Naive B cell (primary cell): Measurements from ENCODE around the gene ZNF385B. TPM values are rescaled to one million over a fixed set of nuclear protein-coding genes. Genes with fewer than 3 reads are reported as not detected.

Source experiments
- ATAC-seq, 2 donors: fragments of 150-1000 bp; cut with Tn5 transposase; 2 replicates each; pipeline ENCODE4 v1.10.0; 2021; ENCODE audit warnings: low read depth in 2 of 2, mild to moderate bottlenecking in 2 of 2, moderate library complexity in 2 of 2
- DNase-seq: peaks from one replicate; pipeline ENCODE4 v3.0.0; 2022
- H3K27ac Mint-ChIP-seq, 6 donors: one replicate each; pipeline ENCODE4 v1.8.0; 2020 to 2022; ENCODE audit warnings: mild to moderate bottlenecking in 6 of 6, mixed read lengths in 6 of 6, moderate library complexity in 5 of 6, inconsistent platforms in 2 of 6
- H3K27me3 Mint-ChIP-seq, 3 donors: one replicate each; pipeline ENCODE4 v1.8.0; 2021 to 2022; ENCODE audit warnings: mixed read lengths in 3 of 3, mild to moderate bottlenecking in 1 of 3
- H3K36me3 Mint-ChIP-seq, 2 donors: one replicate each; pipeline ENCODE4 v1.8.0; 2020 to 2022; ENCODE audit warnings: mixed read lengths in 2 of 2, inconsistent platforms in 1 of 2, mild to moderate bottlenecking in 1 of 2
- H3K4me1 Mint-ChIP-seq, 3 donors: one replicate each; pipeline ENCODE4 v1.8.0; 2020 to 2022; ENCODE audit warnings: mixed read lengths in 3 of 3, inconsistent platforms in 1 of 3, mild to moderate bottlenecking in 1 of 3, moderate library complexity in 1 of 3
- H3K4me3 Mint-ChIP-seq, 8 donors: one replicate each; pipeline ENCODE4 v1.8.0; 2020 to 2022; ENCODE audit warnings: mild to moderate bottlenecking in 8 of 8, mixed read lengths in 8 of 8, moderate library complexity in 8 of 8, inconsistent platforms in 2 of 8
- H3K9me3 Mint-ChIP-seq, 7 donors: one replicate each; pipeline ENCODE4 v1.8.0; 2020 to 2022; ENCODE audit warnings: mixed read lengths in 7 of 7, mild to moderate bottlenecking in 5 of 7, inconsistent platforms in 2 of 7, moderate library complexity in 1 of 7
- polyA plus RNA-seq, 6 donors: library from polyadenylated mRNA; unstranded; fragments of 300-500 nt; fragmentation: Illumina TruSeq; gene quantifications; one replicate each; pipeline ENCODE4 v1.2.3, GENCODE V29; 2021; ENCODE audit warnings: low read depth in 6 of 6

ZNF385B gene
- polyA plus RNA-seq, 6 donors from 2014 or later = not detected

DNA sequence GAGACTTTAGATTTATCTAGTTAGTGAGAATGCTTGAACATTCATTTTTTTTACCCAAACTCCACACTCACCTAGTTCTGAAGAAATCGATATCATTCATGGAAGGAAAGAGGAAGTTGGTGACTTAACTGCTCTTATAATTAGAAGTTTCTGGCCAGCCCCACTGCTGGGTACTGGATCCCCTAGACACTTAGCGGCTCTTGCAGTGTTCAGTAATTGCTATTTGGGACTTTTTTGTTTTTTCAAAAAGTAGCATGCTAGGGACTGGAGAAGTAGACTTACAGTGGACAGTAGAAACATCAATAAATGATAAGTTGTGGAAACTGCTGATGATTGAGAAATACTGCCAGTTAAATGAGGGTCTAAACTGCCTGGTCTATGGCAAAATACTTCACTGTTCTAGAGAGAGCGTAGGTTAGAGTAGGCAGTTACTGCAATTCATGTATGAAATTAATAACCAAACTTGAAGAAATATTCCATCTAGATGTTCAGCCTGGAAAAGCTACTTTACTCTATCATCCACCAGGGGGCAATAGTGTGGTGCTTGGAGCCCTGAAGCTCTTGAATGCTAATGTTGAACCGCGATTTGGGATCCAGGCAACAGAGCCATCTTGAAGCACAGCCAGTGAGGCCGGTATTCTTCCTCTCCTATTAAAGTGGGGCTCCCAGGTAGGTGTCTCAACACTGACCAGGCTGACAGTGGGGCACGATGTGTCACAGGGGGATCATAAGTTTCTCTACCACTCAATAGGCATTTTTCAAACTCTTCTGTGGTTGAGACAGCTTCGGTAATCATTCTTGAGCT lies 450.7 kb downstream of the ZNF385B start:
- Mint-ChIP-seq H3K4me1 (peaks cover 9 to 12% (median 10%) of the 10 kb centered on the region in 3 donors), H3K27ac (no peak overlapping the region), H3K9me3 (peaks cover 0 to 3% (median 2%) of the 10 kb centered on the region in 7 donors), H3K27me3 (peaks cover 22 to 39% (median 35%) of the 10 kb centered on the region in 3 donors), H3K4me3 (no peak overlapping the region), H3K36me3 (peaks cover 0 to 8% of the 10 kb centered on the region in 2 donors)
- DNase-seq (peak; percentile 7), ATAC-seq (peak; percentile 47 to 68)

DNA sequence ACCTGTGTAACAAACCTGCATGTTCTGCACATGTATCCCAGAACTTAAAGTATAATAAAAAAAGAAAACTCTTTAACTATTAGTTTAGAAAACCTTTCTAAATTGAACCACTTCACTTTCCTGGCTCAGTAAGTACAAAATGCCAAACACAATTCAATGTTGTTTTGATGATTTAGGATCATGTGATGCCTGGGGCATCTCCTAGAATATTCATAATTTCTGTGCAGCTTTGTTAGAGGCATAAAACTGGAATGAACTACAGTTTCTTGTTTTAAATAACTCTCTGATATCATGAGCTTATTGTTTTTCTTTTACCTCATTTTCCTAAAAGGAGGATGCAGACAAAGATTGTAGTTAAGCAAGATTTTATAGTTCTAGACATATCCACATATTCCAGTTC lies 457.8 kb downstream of the ZNF385B start:
- DNase-seq = no peak
- peaks cover 0 to 2% (median 0%) of the 10 kb centered on the region in 7 donors for H3K9me3 Mint-ChIP-seq
- peaks cover 0 to 8% of the 10 kb centered on the region in 2 donors for H3K36me3 Mint-ChIP-seq
- H3K27ac Mint-ChIP-seq = no peak overlapping the region
- H3K4me1 Mint-ChIP-seq = no peaks in the 10 kb centered on the region
- H3K27me3 Mint-ChIP-seq = peaks cover 28 to 38% (median 32%) of the 10 kb centered on the region in 3 donors
- no peak for ATAC-seq
- H3K4me3 Mint-ChIP-seq = no peak overlapping the region

GRCh38 chr2:179393481-179393880 lies 467.9 kb downstream of the ZNF385B start:
- Mint-ChIP-seq H3K4me1 (no peaks in the 10 kb centered on the region), H3K9me3 (peaks cover 0 to 4% (median 2%) of the 10 kb centered on the region in 7 donors), H3K36me3 (no peaks in the 10 kb centered on the region), H3K27me3 (no peaks in the 10 kb centered on the region), H3K4me3 (no peak overlapping the region), H3K27ac (no peak overlapping the region)
- ATAC-seq = no peak
- no peak for DNase-seq

Other genes starting within 250 kb of the ZNF385B start
- 10 to 100 TPM; 12.8 to 44.7 (median 30.8) TPM for gene CWC22, start 145.7 kb upstream of the ZNF385B start, polyA plus RNA-seq